ENCODE measurements around the gene SPAG16. TPM values are rescaled to one million over a fixed set of nuclear protein-coding genes. Genes with fewer than 3 reads are reported as not detected.

The SPAG16 gene
- total and polyA plus RNA-seq, 2 donors (not counting 1 experiment from before 2014, with no cell fraction given): 3.4 to 8.6 TPM

GRCh38 chr2:214215107-214215506 is 930.8 kb downstream of the SPAG16 start:
- H3K27me3 Mint-ChIP-seq: no peaks in the 10 kb centered on the region
- H3K9ac ChIP-seq (ENCODE audit: low read length): no peak overlapping the region
- no peak overlapping the region for H2AFZ ChIP-seq (ENCODE audit: insufficient read depth, low read depth, low read length, poor library complexity, severe bottlenecking)
- ChIA-PET CTCF (no interaction called here), POLR2A (no interaction called here)
- H3K27me3 ChIP-seq (replicated peaks in 1 of 4; ENCODE audit: control extremely low read depth in 1 of 4, control insufficient read depth in 3 of 4, insufficient read depth in 4 of 4, low read length in 3 of 4): no peaks in the 10 kb centered on the region
- 100% methylated on average over 1 of the region's 1 CpG for WGBS (ENCODE audit: insufficient coverage)
- no peak overlapping the region for H3K27ac Mint-ChIP-seq
- ATAC-seq (ENCODE audit: low read depth) (no peak), DNase-seq (no peak)
- no peak overlapping the region for H3K27ac ChIP-seq (ENCODE audit: low read length in 2 of 2)
- no peaks in the 10 kb centered on the region for H3K79me2 ChIP-seq (ENCODE audit: control insufficient read depth, insufficient read depth, low read length)
- no peak overlapping the region for H3K4me3 ChIP-seq (ENCODE audit: control extremely low read depth in 1 of 5, extremely low read depth in 1 of 5, insufficient read depth in 1 of 5, low read depth in 2 of 5, low read length in 4 of 5)
- no peaks in the 10 kb centered on the region for H3K9me3 ChIP-seq (ENCODE audit: control extremely low read depth in 1 of 3, control insufficient read depth in 2 of 3, insufficient read depth in 1 of 3, low read length in 2 of 3)
- H3K9me3 Mint-ChIP-seq (ENCODE audit: insufficient read depth): no peaks in the 10 kb centered on the region
- no peak overlapping the region for H3K4me3 Mint-ChIP-seq
- intact Hi-C loops (cut with micrococcal nuclease): no loop called here
- no peaks in the 10 kb centered on the region for H3K36me3 ChIP-seq (replicated peaks in 1 of 2; ENCODE audit: control extremely low read depth in 1 of 2, control insufficient read depth in 1 of 2, extremely low read depth in 1 of 2, insufficient read depth in 2 of 2, low read length in 1 of 2)
- H3K4me2 ChIP-seq (replicated peaks; ENCODE audit: low read depth, low read length, poor library complexity, severe bottlenecking): no peak overlapping the region
- no peaks in the 10 kb centered on the region for H3K4me1 ChIP-seq (ENCODE audit: control insufficient read depth in 2 of 2, insufficient read depth in 2 of 2, low read length in 2 of 2)
- no peaks in the 10 kb centered on the region for H4K20me1 ChIP-seq (ENCODE audit: control insufficient read depth, insufficient read depth, low read length, poor library complexity, severe bottlenecking)
- H3K4me1 Mint-ChIP-seq: no peaks in the 10 kb centered on the region
- no peak for TF ChIP-seq EZH2 (IDR thresholded peaks at IDR 0.05; ENCODE audit: borderline replicate concordance, insufficient read depth, low read depth, low read length, poor library complexity, severe bottlenecking)
- TF ChIP-seq CTCF (IDR thresholded peaks at IDR 0.05): no peak

GRCh38 chr2:214217136-214217535 is 932.9 kb downstream of the SPAG16 start:
- Histone ChIP-seq H2AFZ (ENCODE audit: insufficient read depth, low read depth, low read length, poor library complexity, severe bottlenecking) (no peak overlapping the region), H4K20me1 (ENCODE audit: control insufficient read depth, insufficient read depth, low read length, poor library complexity, severe bottlenecking) (no peaks in the 10 kb centered on the region), H3K27me3 (replicated peaks in 1 of 4; ENCODE audit: control extremely low read depth in 1 of 4, control insufficient read depth in 3 of 4, insufficient read depth in 4 of 4, low read length in 3 of 4) (no peaks in the 10 kb centered on the region), H3K9ac (ENCODE audit: low read length) (no peak overlapping the region), H3K79me2 (ENCODE audit: control insufficient read depth, insufficient read depth, low read length) (no peaks in the 10 kb centered on the region), H3K4me2 (replicated peaks; ENCODE audit: low read depth, low read length, poor library complexity, severe bottlenecking) (no peak overlapping the region), H3K27ac (ENCODE audit: low read length in 2 of 2) (no peak overlapping the region), H3K9me3 (ENCODE audit: control extremely low read depth in 1 of 3, control insufficient read depth in 2 of 3, insufficient read depth in 1 of 3, low read length in 2 of 3) (no peaks in the 10 kb centered on the region), H3K4me1 (ENCODE audit: control insufficient read depth in 2 of 2, insufficient read depth in 2 of 2, low read length in 2 of 2) (no peaks in the 10 kb centered on the region), H3K36me3 (replicated peaks in 1 of 2; ENCODE audit: control extremely low read depth in 1 of 2, control insufficient read depth in 1 of 2, extremely low read depth in 1 of 2, insufficient read depth in 2 of 2, low read length in 1 of 2) (no peaks in the 10 kb centered on the region), H3K4me3 (ENCODE audit: control extremely low read depth in 1 of 5, extremely low read depth in 1 of 5, insufficient read depth in 1 of 5, low read depth in 2 of 5, low read length in 4 of 5) (no peak overlapping the region)
- DNase-seq (no peak), ATAC-seq (ENCODE audit: low read depth) (no peak)
- no peak overlapping the region for H3K4me3 Mint-ChIP-seq
- intact Hi-C loops (cut with micrococcal nuclease): no loop called here
- WGBS (ENCODE audit: insufficient coverage): no CpG with 5 or more reads among the region's 2 CpGs
- no peaks in the 10 kb centered on the region for H3K9me3 Mint-ChIP-seq (ENCODE audit: insufficient read depth)
- H3K4me1 Mint-ChIP-seq: no peaks in the 10 kb centered on the region
- ChIA-PET POLR2A (no interaction called here), CTCF (no interaction called here)
- TF ChIP-seq CTCF (IDR thresholded peaks at IDR 0.05): no peak
- no peak for TF ChIP-seq EZH2 (IDR thresholded peaks at IDR 0.05; ENCODE audit: borderline replicate concordance, insufficient read depth, low read depth, low read length, poor library complexity, severe bottlenecking)
- no peaks in the 10 kb centered on the region for H3K27me3 Mint-ChIP-seq
- H3K27ac Mint-ChIP-seq: no peak overlapping the region

All from B cell (primary cell).